ENCODE measurements around the gene UNC13A. TPM values are rescaled to one million over a fixed set of nuclear protein-coding genes. Genes with fewer than 3 reads are reported as not detected.
A peak's percentile ranks its signal among the peaks of the same experiment; 100 is the strongest.
"Not testable (repeated sequence)": the region's sequence is repeated elsewhere in the genome, so short reads cannot be mapped to it uniquely, and the experiment has no call there.

Gene UNC13A
- total and polyA plus RNA-seq, 8 donors, result under 0.01 to 2.2 (median 0.15) TPM; not detected in 1

DNA sequence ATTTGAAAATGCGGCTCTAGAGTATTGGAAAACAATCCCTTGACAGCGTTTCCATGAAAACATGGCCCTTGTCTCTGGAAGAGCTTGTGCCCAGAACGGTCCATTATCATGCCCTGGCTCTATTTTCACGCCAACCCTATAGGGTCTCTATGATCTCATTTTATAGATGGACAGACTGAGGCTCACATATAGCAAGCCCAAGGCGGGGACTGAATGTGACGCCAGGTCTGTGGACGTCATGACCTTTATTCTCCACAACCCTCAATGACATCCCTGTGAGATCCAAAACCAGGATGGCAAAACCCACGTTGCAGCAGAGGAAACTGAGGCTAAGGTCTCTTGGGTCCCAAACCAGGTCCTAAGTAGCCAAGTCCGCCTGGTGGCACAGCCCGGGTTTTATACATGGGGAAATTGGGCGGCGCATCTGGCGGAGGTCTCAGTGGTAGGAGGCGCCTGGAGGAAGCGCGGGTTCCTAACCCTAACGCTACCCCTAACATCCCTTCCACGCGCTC, 133.1 kb downstream of the UNC13A start:
- no peak for DNase-seq
- no peaks in the 10 kb centered on the region for H3K9me3 ChIP-seq
- WGBS, 5 donors, result 10 to 14% (median 13%) methylated on average over 16 to 19 of the region's 19 CpGs
- no peak for TF ChIP-seq POLR2AphosphoS5 (IDR thresholded peaks at IDR 0.05)
- TF ChIP-seq EP300 (IDR thresholded peaks at IDR 0.05), result no peak
- TF ChIP-seq, protein P1, sequence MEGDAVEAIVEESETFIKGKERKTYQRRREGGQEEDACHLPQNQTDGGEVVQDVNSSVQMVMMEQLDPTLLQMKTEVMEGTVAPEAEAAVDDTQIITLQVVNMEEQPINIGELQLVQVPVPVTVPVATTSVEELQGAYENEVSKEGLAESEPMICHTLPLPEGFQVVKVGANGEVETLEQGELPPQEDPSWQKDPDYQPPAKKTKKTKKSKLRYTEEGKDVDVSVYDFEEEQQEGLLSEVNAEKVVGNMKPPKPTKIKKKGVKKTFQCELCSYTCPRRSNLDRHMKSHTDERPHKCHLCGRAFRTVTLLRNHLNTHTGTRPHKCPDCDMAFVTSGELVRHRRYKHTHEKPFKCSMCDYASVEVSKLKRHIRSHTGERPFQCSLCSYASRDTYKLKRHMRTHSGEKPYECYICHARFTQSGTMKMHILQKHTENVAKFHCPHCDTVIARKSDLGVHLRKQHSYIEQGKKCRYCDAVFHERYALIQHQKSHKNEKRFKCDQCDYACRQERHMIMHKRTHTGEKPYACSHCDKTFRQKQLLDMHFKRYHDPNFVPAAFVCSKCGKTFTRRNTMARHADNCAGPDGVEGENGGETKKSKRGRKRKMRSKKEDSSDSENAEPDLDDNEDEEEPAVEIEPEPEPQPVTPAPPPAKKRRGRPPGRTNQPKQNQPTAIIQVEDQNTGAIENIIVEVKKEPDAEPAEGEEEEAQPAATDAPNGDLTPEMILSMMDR (IDR thresholded peaks at IDR 0.05), result no peak
- TF ChIP-seq POLR2A (IDR thresholded peaks at IDR 0.05), result no peak
- intact Hi-C loops (cut with DNase I; ENCODE audit: low total_unique reads), result no loop called here
- H3K4me1 ChIP-seq, result peaks cover 15 to 47% (median 24%) of the 10 kb centered on the region in 4 donors
- H3K27me3 ChIP-seq, result no peaks in the 10 kb centered on the region
- H3K4me3 ChIP-seq, result peak overlapping the region; percentile 85 to 98 (median 90)
- H3K27ac ChIP-seq, result peak overlapping the region; percentile 16 to 92 (median 86)
- H3K36me3 ChIP-seq, result peaks cover 11 to 27% (median 23%) of the 10 kb centered on the region in 4 donors

DNA sequence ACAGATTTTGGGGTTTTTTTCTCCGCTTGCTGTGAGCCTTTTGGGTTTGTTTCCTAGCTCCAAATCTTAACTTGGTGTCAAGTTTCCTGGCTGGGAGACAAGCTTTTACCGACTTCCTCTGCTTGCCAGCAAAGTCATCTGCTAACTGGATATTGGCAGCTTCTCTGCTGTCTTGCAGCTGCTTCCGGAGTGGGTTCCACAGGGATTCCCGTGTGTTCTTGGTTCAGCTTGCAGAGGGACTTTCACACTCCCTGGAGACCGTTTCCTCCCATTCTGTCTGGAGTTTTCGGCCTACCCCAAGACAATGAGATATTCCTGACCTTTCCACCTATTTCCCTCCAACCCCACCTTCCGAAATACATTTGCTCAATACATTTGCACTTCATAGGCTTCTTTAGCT, 134.9 kb downstream of the UNC13A start:
- peak overlapping the region in 4 of 5 donors; percentile 49 to 55 (median 54) for H3K27ac ChIP-seq

DNA sequence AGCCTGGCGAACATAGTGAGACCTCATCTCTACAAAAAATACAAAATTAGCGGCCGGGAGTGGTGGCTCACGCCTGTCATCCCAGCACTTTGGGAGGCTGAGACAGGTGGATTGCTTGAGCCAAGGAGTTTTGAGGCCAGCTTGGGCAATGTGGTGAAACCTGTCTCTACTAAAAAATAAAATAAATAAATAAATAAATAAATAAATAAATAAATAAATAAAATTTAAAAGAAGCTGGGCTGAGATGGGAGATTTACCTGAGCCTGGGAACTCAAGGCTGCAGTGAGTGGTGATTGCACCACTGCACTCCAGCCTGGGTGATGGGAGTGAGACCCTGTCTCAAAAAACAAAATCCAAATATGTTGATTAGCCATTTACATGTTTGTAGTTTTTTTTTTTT, 135.4 kb downstream of the UNC13A start:
- DNase-seq; intact Hi-C loops (cut with DNase I; ENCODE audit: low total_unique reads); H3K27me3 ChIP-seq; H3K4me3 ChIP-seq; H3K36me3 ChIP-seq; H3K9me3 ChIP-seq: not testable (repeated sequence)
- peak overlapping the region in 1 of 5 donors; percentile 54 for H3K27ac ChIP-seq
- H3K4me1 ChIP-seq, result peaks cover 15 to 32% (median 22%) of the 10 kb centered on the region in 4 donors
- WGBS, 5 donors, result 93 to 98% (median 95%) methylated on average over 4 of the region's 4 CpGs

More for the DNA sequence above, 134.9 kb downstream of the UNC13A start:
- 33 to 53% (median 47%) methylated on average over 7 of the region's 7 CpGs for WGBS, 5 donors
- Histone ChIP-seq H3K4me3 (no peak overlapping the region), H3K9me3 (no peaks in the 10 kb centered on the region), H3K36me3 (peaks cover 0 to 11% (median 8%) of the 10 kb centered on the region in 4 donors), H3K27me3 (no peaks in the 10 kb centered on the region), H3K4me1 (peaks cover 15 to 35% (median 24%) of the 10 kb centered on the region in 4 donors)
- DNase-seq, result peak in 1 of 2 donors; percentile 89
- TF ChIP-seq, protein P1 (IDR thresholded peaks at IDR 0.05), result no peak
- TF ChIP-seq POLR2A (IDR thresholded peaks at IDR 0.05), result no peak
- TF ChIP-seq POLR2AphosphoS5 (IDR thresholded peaks at IDR 0.05), result peak; percentile 41 to 51 (median 49)
- no peak for TF ChIP-seq EP300 (IDR thresholded peaks at IDR 0.05)
- intact Hi-C loops (cut with DNase I; ENCODE audit: low total_unique reads), result no loop called here

Other genes with a start within 250 kb of the UNC13A start
- not detected for gene TMEM221, start 239.7 kb downstream of the UNC13A start, total RNA-seq
- gene TMEM221, start 239.7 kb downstream of the UNC13A start, polyA plus RNA-seq, result under 1 TPM in 1 of 3 donors, not detected in 2; 0.20 TPM
- under 1 TPM in 1 of 5 donors, not detected in 4; 0.92 TPM for gene NXNL1, start 227.4 kb downstream of the UNC13A start, total RNA-seq
- not detected for gene NXNL1, start 227.4 kb downstream of the UNC13A start, polyA plus RNA-seq
- 100 to 1,000 TPM in 1 of 5 donors, 10 to 100 TPM in 3, 1 to 10 TPM in 1; 5.5 to 116 (median 43.8) TPM for gene SLC27A1, start 217.8 kb downstream of the UNC13A start, total RNA-seq
- gene SLC27A1, start 217.8 kb downstream of the UNC13A start, polyA plus RNA-seq, result 10 to 100 TPM in 1 of 3 donors, 1 to 10 TPM in 2; 4.0 to 12.7 (median 9.0) TPM
- 100 to 1,000 TPM in 1 of 5 donors, 10 to 100 TPM in 3, 1 to 10 TPM in 1; 2.9 to 258 (median 32.9) TPM for gene PGLS, start 176.7 kb downstream of the UNC13A start, total RNA-seq
- 100 to 1,000 TPM in 2 of 3 donors, 10 to 100 TPM in 1; 85.0 to 120 (median 114) TPM for gene PGLS, start 176.7 kb downstream of the UNC13A start, polyA plus RNA-seq
- gene COLGALT1, start 132.7 kb downstream of the UNC13A start, total RNA-seq, result 100 to 1,000 TPM in 1 of 5 donors, 10 to 100 TPM in 4; 29.6 to 273 (median 43.6) TPM
- 10 to 100 TPM; 15.1 to 36.3 (median 18.0) TPM for gene COLGALT1, start 132.7 kb downstream of the UNC13A start, polyA plus RNA-seq
- 100 to 1,000 TPM in 1 of 5 donors, 10 to 100 TPM in 3, 1 to 10 TPM in 1; 8.3 to 193 (median 67.1) TPM for gene MAP1S, start 31.1 kb upstream of the UNC13A start, total RNA-seq
- 10 to 100 TPM; 14.9 to 25.2 (median 25.0) TPM for gene MAP1S, start 31.1 kb upstream of the UNC13A start, polyA plus RNA-seq
- 1 to 10 TPM in 3 of 5 donors, under 1 TPM in 1, not detected in 1; 0.55 to 9.3 (median 2.0) TPM for gene FCHO1, start 63.1 kb upstream of the UNC13A start, total RNA-seq
- under 1 TPM; 0.53 to 0.92 (median 0.75) TPM for gene FCHO1, start 63.1 kb upstream of the UNC13A start, polyA plus RNA-seq
- gene B3GNT3, start 106.8 kb upstream of the UNC13A start, total RNA-seq, result 100 to 1,000 TPM in 1 of 5 donors, 10 to 100 TPM in 4; 11.9 to 117 (median 25.7) TPM
- 10 to 100 TPM; 11.3 to 39.3 (median 11.3) TPM for gene B3GNT3, start 106.8 kb upstream of the UNC13A start, polyA plus RNA-seq
- gene INSL3, start 133.2 kb upstream of the UNC13A start, total RNA-seq, result not detected
- under 1 TPM in 1 of 3 donors, not detected in 2; 0.23 TPM for gene INSL3, start 133.2 kb upstream of the UNC13A start, polyA plus RNA-seq
- 10 to 100 TPM in 2 of 5 donors, 1 to 10 TPM in 2, under 1 TPM in 1; 0.89 to 50.2 (median 3.9) TPM for gene JAK3, start 159.6 kb upstream of the UNC13A start, total RNA-seq
- gene JAK3, start 159.6 kb upstream of the UNC13A start, polyA plus RNA-seq, result 1 to 10 TPM; 2.3 to 3.2 (median 2.6) TPM
- 1,000 to 10,000 TPM in 3 of 5 donors, 100 to 1,000 TPM in 2; 854 to 1,923 (median 1,089) TPM for gene RPL18A, start 171.6 kb upstream of the UNC13A start, total RNA-seq
- gene RPL18A, start 171.6 kb upstream of the UNC13A start, polyA plus RNA-seq, result 1,000 to 10,000 TPM; 3,674 to 4,061 (median 3,993) TPM
- 100 to 1,000 TPM in 2 of 5 donors, 10 to 100 TPM in 1, 1 to 10 TPM in 1, not detected in 1; 4.0 to 116 (median 70.7) TPM for gene SLC5A5, start 183.6 kb upstream of the UNC13A start, total RNA-seq
- gene SLC5A5, start 183.6 kb upstream of the UNC13A start, polyA plus RNA-seq, result 10 to 100 TPM in 1 of 3 donors, 1 to 10 TPM in 2; 1.3 to 19.7 (median 1.4) TPM
- 10 to 100 TPM; 15.8 to 98.7 (median 68.7) TPM for gene CCDC124, start 244.7 kb upstream of the UNC13A start, total RNA-seq
- gene CCDC124, start 244.7 kb upstream of the UNC13A start, polyA plus RNA-seq, result 100 to 1,000 TPM; 107 to 149 (median 124) TPM

Measured in stomach (tissue), 9 donors.